ENCODE measurements around the gene FAM78A.

FAM78A gene, protein sequence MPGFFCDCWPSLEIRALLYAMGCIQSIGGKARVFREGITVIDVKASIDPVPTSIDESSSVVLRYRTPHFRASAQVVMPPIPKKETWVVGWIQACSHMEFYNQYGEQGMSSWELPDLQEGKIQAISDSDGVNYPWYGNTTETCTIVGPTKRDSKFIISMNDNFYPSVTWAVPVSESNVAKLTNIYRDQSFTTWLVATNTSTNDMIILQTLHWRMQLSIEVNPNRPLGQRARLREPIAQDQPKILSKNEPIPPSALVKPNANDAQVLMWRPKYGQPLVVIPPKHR

DNA sequence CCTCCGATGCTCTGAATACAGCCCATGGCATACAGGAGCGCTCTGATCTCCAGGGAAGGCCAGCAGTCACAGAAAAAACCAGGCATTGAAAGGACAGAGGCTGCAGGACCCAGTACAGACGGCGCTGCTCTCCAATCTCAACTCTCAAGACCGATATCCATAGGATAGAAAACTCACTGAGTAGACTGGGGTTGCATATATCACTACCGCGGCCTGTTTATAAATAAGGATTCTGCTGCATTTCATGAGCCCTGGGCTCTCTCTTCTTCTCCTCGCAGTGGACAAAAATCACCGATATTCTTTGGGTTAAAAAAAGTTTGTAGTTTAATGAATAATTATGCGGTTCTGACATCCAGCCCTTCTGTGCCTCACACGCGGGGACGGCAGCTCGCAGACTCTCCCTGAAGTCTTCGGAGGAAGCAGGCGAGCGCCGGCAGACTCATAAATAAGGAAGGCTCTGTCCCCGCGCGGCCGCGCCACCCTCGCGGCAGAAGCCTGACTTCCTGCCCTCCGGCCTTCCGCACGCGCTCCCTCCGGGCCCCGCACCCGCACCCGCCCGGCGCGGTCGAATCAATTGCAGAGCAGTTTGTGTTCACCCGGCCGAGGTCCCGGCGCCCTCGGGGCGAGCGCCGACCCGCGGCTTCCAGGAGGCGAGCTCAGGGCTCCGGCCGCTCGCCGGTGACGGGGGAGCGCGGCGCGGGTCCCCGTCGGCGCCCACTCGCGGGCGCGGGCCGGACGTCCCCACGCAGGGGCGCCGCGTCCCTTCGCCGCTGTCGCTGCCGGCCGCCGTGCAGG lies at the start of gene FAM78A:
FAM78A (minus strand) TSS at position 417 of the 795 bp plus-strand sequence; CDS start at position 86, 331 bp downstream.
- H3K4me1 ChIP-seq (ENCODE audit: control insufficient read depth, insufficient read depth, low read length), result peaks cover 10% of the 10 kb centered on the region; the same call in 1 of the 2 replicates

GRCh38 chr9:131324736-131325679 lies 48.7 kb upstream of the FAM78A start:
- H3K9ac ChIP-seq (ENCODE audit: low read depth, low read length), result no peak overlapping the region
- no peak overlapping the region for H3K4me3 ChIP-seq (ENCODE audit: low read depth, low read length)
- no peaks in the 10 kb centered on the region for H3K27me3 ChIP-seq (ENCODE audit: control insufficient read depth, insufficient read depth, low read length)
- no peaks in the 10 kb centered on the region for H3K9me3 ChIP-seq (ENCODE audit: control insufficient read depth, insufficient read depth, low read length)
- H3K4me1 ChIP-seq (ENCODE audit: control insufficient read depth, insufficient read depth, low read length), result no peaks in the 10 kb centered on the region
- H3K36me3 ChIP-seq (ENCODE audit: control insufficient read depth, insufficient read depth, low read length), result no peaks in the 10 kb centered on the region
- H3K27ac ChIP-seq (ENCODE audit: low read depth, low read length), result no peak overlapping the region

More for the DNA sequence above, at the start of gene FAM78A:
- Histone ChIP-seq H3K36me3 (ENCODE audit: control insufficient read depth, insufficient read depth, low read length) (no peaks in the 10 kb centered on the region), H3K27me3 (ENCODE audit: control insufficient read depth, insufficient read depth, low read length) (peaks cover 16% of the 10 kb centered on the region), H3K4me3 (ENCODE audit: low read depth, low read length) (peak within 1 kb of the TSS; percentile 63), H3K9ac (ENCODE audit: low read depth, low read length) (no peak within 1 kb of the TSS), H3K9me3 (ENCODE audit: control insufficient read depth, insufficient read depth, low read length) (no peaks in the 10 kb centered on the region), H3K27ac (ENCODE audit: low read depth, low read length) (no peak within 1 kb of the TSS)

GRCh38 chr9:131323629-131324028 lies 47.3 kb upstream of the FAM78A start:
- Histone ChIP-seq H3K9ac (ENCODE audit: low read depth, low read length) (no peak overlapping the region), H3K27ac (ENCODE audit: low read depth, low read length) (no peak overlapping the region), H3K4me3 (ENCODE audit: low read depth, low read length) (no peak overlapping the region), H3K9me3 (ENCODE audit: control insufficient read depth, insufficient read depth, low read length) (no peaks in the 10 kb centered on the region), H3K36me3 (ENCODE audit: control insufficient read depth, insufficient read depth, low read length) (no peaks in the 10 kb centered on the region), H3K27me3 (ENCODE audit: control insufficient read depth, insufficient read depth, low read length) (no peaks in the 10 kb centered on the region), H3K4me1 (ENCODE audit: control insufficient read depth, insufficient read depth, low read length) (no peaks in the 10 kb centered on the region)

DNA sequence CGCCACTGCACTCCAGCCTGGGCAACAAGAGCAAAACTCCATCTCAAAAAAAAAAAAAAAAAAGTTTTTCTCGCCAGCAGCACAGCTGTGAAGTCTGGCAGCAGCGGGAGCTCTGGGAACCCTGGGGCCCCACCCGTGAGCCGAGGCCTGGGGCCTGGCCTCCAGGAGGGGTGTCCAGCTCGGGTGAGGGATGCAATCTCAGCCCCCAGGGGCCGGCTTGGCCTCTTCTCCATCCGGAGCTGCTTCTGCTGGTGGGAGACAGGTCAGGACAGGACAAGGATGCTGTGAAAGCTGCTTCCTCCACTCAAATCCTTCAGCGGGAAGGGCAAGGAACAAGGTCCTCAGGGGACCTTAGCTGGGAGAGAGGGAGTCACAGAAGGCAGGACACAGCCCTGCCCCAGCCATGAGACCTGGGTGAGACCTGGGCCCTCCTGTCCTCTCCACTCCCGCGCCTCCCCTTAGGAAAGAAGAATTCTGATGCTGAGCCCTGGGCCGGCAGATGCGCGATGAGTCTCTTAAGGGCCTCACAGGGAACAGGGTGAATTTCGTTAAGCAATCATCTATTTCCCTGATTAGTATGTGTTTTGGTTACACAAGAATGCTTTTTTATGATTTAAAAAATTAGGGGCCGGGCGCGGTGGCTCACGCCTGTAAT lies 43.8 kb upstream of the FAM78A start:
- Histone ChIP-seq H3K27ac (ENCODE audit: low read depth, low read length) (no peak overlapping the region), H3K9ac (ENCODE audit: low read depth, low read length) (no peak overlapping the region), H3K4me3 (ENCODE audit: low read depth, low read length) (no peak overlapping the region), H3K36me3 (ENCODE audit: control insufficient read depth, insufficient read depth, low read length) (no peaks in the 10 kb centered on the region), H3K27me3 (ENCODE audit: control insufficient read depth, insufficient read depth, low read length) (no peaks in the 10 kb centered on the region), H3K9me3 (ENCODE audit: control insufficient read depth, insufficient read depth, low read length) (no peaks in the 10 kb centered on the region), H3K4me1 (ENCODE audit: control insufficient read depth, insufficient read depth, low read length) (no peaks in the 10 kb centered on the region)

DNA sequence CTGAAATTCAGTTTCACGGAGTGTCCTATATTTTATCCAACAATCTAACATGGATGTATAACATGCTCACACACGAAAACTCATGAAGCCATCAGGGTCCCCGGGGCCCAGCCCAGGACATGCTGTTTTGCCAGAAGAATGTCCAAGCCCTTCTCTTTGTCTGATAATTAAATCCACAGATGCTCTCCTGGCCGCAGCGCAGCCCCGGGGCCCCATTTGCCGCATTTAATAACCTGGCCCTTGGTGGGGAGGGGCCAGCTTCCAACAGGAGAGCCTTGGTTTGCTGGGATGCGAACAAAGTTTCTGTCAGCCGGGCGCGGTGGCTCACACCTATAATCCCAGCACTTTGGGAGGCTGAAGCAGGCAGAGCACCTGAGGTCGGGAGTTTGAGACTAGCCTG lies 43.2 kb upstream of the FAM78A start:
- Histone ChIP-seq H3K9me3 (ENCODE audit: control insufficient read depth, insufficient read depth, low read length) (no peaks in the 10 kb centered on the region), H3K27me3 (ENCODE audit: control insufficient read depth, insufficient read depth, low read length) (no peaks in the 10 kb centered on the region)

GRCh38 chr9:131318231-131319085 lies 42.1 kb upstream of the FAM78A start:
- H3K36me3 ChIP-seq (ENCODE audit: control insufficient read depth, insufficient read depth, low read length), result no peaks in the 10 kb centered on the region
- H3K27me3 ChIP-seq (ENCODE audit: control insufficient read depth, insufficient read depth, low read length), result no peaks in the 10 kb centered on the region
- no peak overlapping the region for H3K27ac ChIP-seq (ENCODE audit: low read depth, low read length)
- H3K9me3 ChIP-seq (ENCODE audit: control insufficient read depth, insufficient read depth, low read length), result no peaks in the 10 kb centered on the region
- H3K9ac ChIP-seq (ENCODE audit: low read depth, low read length), result no peak overlapping the region
- H3K4me3 ChIP-seq (ENCODE audit: low read depth, low read length), result no peak overlapping the region
- H3K4me1 ChIP-seq (ENCODE audit: control insufficient read depth, insufficient read depth, low read length), result no peaks in the 10 kb centered on the region

More for the DNA sequence above, 43.2 kb upstream of the FAM78A start:
- H3K4me3 ChIP-seq (ENCODE audit: low read depth, low read length), result no peak overlapping the region
- H3K36me3 ChIP-seq (ENCODE audit: control insufficient read depth, insufficient read depth, low read length), result no peaks in the 10 kb centered on the region
- H3K9ac ChIP-seq (ENCODE audit: low read depth, low read length), result no peak overlapping the region
- H3K4me1 ChIP-seq (ENCODE audit: control insufficient read depth, insufficient read depth, low read length), result no peaks in the 10 kb centered on the region
- no peak overlapping the region for H3K27ac ChIP-seq (ENCODE audit: low read depth, low read length)

DNA sequence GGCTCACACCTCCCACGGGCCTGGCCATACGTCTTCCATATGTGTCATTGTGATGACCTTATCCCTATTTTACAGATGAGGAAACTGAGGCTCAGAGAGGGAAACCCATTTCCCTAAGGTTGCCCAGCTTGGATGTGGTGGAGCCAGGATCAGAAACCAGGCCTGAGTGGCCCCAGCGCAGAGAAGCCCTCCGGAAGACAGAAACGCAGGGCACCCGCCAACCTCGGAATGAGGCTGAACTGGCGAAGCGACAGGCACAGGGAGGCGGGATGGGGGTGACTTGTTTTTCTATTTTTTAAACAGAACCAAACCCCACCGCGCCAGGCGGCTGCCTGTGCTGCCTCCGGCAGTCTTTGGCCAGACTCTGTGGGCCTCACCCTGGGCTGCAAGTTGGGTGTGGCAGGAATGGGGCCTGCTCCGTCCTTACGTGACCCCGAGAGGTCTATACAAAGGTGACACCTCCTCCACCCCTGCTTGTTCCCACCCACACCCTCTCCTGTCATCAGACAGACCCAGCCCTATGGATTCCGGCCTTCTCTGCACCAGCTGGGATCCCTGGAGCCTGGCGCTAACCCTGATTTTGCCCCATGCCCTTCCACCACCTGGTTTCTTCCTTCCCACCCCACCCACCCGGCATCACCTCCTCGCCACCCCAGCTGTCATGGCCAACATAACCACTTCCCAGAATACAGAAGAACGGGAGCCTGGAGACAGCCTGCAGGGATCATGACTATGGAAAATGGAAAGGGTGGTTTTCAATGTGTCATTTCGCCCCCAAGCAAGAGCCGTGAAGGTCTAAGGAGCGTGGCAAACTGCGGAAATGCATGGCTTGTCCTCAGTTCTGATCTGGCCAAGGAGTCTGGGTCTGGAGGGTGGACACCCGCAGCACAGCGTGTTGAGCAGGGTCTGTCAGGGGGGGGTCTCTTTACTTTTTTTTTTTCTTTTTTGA lies 36.8 kb upstream of the FAM78A start:
- no peaks in the 10 kb centered on the region for H3K36me3 ChIP-seq (ENCODE audit: control insufficient read depth, insufficient read depth, low read length)
- no peak overlapping the region for H3K4me3 ChIP-seq (ENCODE audit: low read depth, low read length)
- H3K9me3 ChIP-seq (ENCODE audit: control insufficient read depth, insufficient read depth, low read length), result no peaks in the 10 kb centered on the region
- no peaks in the 10 kb centered on the region for H3K4me1 ChIP-seq (ENCODE audit: control insufficient read depth, insufficient read depth, low read length)
- H3K9ac ChIP-seq (ENCODE audit: low read depth, low read length), result no peak overlapping the region
- H3K27ac ChIP-seq (ENCODE audit: low read depth, low read length), result no peak overlapping the region
- H3K27me3 ChIP-seq (ENCODE audit: control insufficient read depth, insufficient read depth, low read length), result no peaks in the 10 kb centered on the region

GRCh38 chr9:131312246-131312645 lies 35.9 kb upstream of the FAM78A start:
- H3K27ac ChIP-seq (ENCODE audit: low read depth, low read length), result no peak overlapping the region
- H3K4me3 ChIP-seq (ENCODE audit: low read depth, low read length), result no peak overlapping the region
- H3K27me3 ChIP-seq (ENCODE audit: control insufficient read depth, insufficient read depth, low read length), result no peaks in the 10 kb centered on the region
- H3K36me3 ChIP-seq (ENCODE audit: control insufficient read depth, insufficient read depth, low read length), result no peaks in the 10 kb centered on the region
- H3K9ac ChIP-seq (ENCODE audit: low read depth, low read length), result no peak overlapping the region
- no peaks in the 10 kb centered on the region for H3K4me1 ChIP-seq (ENCODE audit: control insufficient read depth, insufficient read depth, low read length)
- no peaks in the 10 kb centered on the region for H3K9me3 ChIP-seq (ENCODE audit: control insufficient read depth, insufficient read depth, low read length)

GRCh38 chr9:131310833-131311554 lies 34.7 kb upstream of the FAM78A start:
- H3K9ac ChIP-seq (ENCODE audit: low read depth, low read length), result no peak overlapping the region
- no peaks in the 10 kb centered on the region for H3K4me1 ChIP-seq (ENCODE audit: control insufficient read depth, insufficient read depth, low read length)
- H3K27me3 ChIP-seq (ENCODE audit: control insufficient read depth, insufficient read depth, low read length), result no peaks in the 10 kb centered on the region
- no peak overlapping the region for H3K4me3 ChIP-seq (ENCODE audit: low read depth, low read length)
- no peaks in the 10 kb centered on the region for H3K9me3 ChIP-seq (ENCODE audit: control insufficient read depth, insufficient read depth, low read length)
- H3K27ac ChIP-seq (ENCODE audit: low read depth, low read length), result no peak overlapping the region
- H3K36me3 ChIP-seq (ENCODE audit: control insufficient read depth, insufficient read depth, low read length), result no peaks in the 10 kb centered on the region

All from HUES48 (cell line).